Ishikawa (cell line): ENCODE data around the gene ETDC.

ENCODE experiments used
- CREB1 ChIP-seq: IDR thresholded peaks from 2 replicates; pipeline ENCODE4 v1.6.1; 2012; ENCODE audit warnings: low read depth
- REST ChIP-seq: IDR thresholded peaks from 2 replicates; pipeline ENCODE4 v1.6.1; 2012; ENCODE audit warnings: low read depth, mild to moderate bottlenecking
- TCF12 ChIP-seq: IDR thresholded peaks from 2 replicates; pipeline ENCODE4 v1.6.1; 2012; ENCODE audit warnings: low read depth
- TEAD4 ChIP-seq: IDR thresholded peaks from 2 replicates; pipeline ENCODE4 v1.6.1; 2012
- YY1 ChIP-seq: IDR thresholded peaks from 2 replicates; pipeline ENCODE4 v1.6.1; 2012; ENCODE audit warnings: low read depth

GRCh38 chrX:135324463-135324862 is 15.2 kb downstream of the ETDC start:
- TF ChIP-seq REST, result no peak
- no peak for TF ChIP-seq CREB1
- TF ChIP-seq TCF12, result no peak
- no peak for TF ChIP-seq TEAD4
- TF ChIP-seq YY1, result no peak
